ENCODE results near the gene STMN1. TPM values are rescaled to one million over a fixed set of nuclear protein-coding genes. Genes with fewer than 3 reads are reported as not detected.

Gene STMN1
- total RNA-seq, 1 experiment from 2014 or later = 418 TPM

- peak; percentile 90 for ATAC-seq
- CTCF ChIA-PET = no interaction called here
- peak within 1 kb of the TSS; percentile 95 for H3K27ac Mint-ChIP-seq
- TF ChIP-seq ATF6 (CRISPR knock-in tag; IDR thresholded peaks at IDR 0.05) (no peak), ZNF512 (CRISPR knock-in tag; IDR thresholded peaks at IDR 0.05; ENCODE audit: borderline replicate concordance) (no peak), TP53 (CRISPR knock-in tag; IDR thresholded peaks at IDR 0.05) (no peak), PRRX2 (CRISPR knock-in tag; IDR thresholded peaks at IDR 0.05) (no peak), ZSCAN18 (CRISPR knock-in tag; IDR thresholded peaks at IDR 0.05) (no peak), NR1H2 (CRISPR knock-in tag; IDR thresholded peaks at IDR 0.05) (no peak), E2F1 (CRISPR knock-in tag; IDR thresholded peaks at IDR 0.05) (peak; percentile 85; the same call in 1 of the 2 replicates), E2F4 (CRISPR knock-in tag; IDR thresholded peaks at IDR 0.05; ENCODE audit: borderline replicate concordance, low read depth) (0 out of 2 replicates have a peak, but pooled peaks have one; percentile 28), CREM (CRISPR knock-in tag; IDR thresholded peaks at IDR 0.05) (peak; percentile 48; the same call in 1 of the 2 replicates), ELF4 (CRISPR knock-in tag; IDR thresholded peaks at IDR 0.05; ENCODE audit: low read depth) (no peak), USF2 (CRISPR knock-in tag; IDR thresholded peaks at IDR 0.05) (no peak), NFATC4 (CRISPR knock-in tag; IDR thresholded peaks at IDR 0.05) (no peak), IRF2 (CRISPR knock-in tag; IDR thresholded peaks at IDR 0.05; ENCODE audit: borderline replicate concordance, low read depth) (no peak), ZBTB21 (CRISPR knock-in tag; IDR thresholded peaks at IDR 0.05; ENCODE audit: borderline replicate concordance) (no peak), SMAD3 (CRISPR knock-in tag; IDR thresholded peaks at IDR 0.05; ENCODE audit: borderline replicate concordance) (no peak), FOXJ3 (CRISPR knock-in tag; IDR thresholded peaks at IDR 0.05; ENCODE audit: borderline replicate concordance) (no peak), ZNF416 (CRISPR knock-in tag; IDR thresholded peaks at IDR 0.05) (peak; percentile 76; the same call in 1 of the 2 replicates)
- TF ChIP-seq, protein P1, sequence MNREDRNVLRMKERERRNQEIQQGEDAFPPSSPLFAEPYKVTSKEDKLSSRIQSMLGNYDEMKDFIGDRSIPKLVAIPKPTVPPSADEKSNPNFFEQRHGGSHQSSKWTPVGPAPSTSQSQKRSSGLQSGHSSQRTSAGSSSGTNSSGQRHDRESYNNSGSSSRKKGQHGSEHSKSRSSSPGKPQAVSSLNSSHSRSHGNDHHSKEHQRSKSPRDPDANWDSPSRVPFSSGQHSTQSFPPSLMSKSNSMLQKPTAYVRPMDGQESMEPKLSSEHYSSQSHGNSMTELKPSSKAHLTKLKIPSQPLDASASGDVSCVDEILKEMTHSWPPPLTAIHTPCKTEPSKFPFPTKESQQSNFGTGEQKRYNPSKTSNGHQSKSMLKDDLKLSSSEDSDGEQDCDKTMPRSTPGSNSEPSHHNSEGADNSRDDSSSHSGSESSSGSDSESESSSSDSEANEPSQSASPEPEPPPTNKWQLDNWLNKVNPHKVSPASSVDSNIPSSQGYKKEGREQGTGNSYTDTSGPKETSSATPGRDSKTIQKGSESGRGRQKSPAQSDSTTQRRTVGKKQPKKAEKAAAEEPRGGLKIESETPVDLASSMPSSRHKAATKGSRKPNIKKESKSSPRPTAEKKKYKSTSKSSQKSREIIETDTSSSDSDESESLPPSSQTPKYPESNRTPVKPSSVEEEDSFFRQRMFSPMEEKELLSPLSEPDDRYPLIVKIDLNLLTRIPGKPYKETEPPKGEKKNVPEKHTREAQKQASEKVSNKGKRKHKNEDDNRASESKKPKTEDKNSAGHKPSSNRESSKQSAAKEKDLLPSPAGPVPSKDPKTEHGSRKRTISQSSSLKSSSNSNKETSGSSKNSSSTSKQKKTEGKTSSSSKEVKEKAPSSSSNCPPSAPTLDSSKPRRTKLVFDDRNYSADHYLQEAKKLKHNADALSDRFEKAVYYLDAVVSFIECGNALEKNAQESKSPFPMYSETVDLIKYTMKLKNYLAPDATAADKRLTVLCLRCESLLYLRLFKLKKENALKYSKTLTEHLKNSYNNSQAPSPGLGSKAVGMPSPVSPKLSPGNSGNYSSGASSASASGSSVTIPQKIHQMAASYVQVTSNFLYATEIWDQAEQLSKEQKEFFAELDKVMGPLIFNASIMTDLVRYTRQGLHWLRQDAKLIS (CRISPR knock-in tag; IDR thresholded peaks at IDR 0.05; ENCODE audit: borderline replicate concordance) = no peak
- TF ChIP-seq, protein P2, sequence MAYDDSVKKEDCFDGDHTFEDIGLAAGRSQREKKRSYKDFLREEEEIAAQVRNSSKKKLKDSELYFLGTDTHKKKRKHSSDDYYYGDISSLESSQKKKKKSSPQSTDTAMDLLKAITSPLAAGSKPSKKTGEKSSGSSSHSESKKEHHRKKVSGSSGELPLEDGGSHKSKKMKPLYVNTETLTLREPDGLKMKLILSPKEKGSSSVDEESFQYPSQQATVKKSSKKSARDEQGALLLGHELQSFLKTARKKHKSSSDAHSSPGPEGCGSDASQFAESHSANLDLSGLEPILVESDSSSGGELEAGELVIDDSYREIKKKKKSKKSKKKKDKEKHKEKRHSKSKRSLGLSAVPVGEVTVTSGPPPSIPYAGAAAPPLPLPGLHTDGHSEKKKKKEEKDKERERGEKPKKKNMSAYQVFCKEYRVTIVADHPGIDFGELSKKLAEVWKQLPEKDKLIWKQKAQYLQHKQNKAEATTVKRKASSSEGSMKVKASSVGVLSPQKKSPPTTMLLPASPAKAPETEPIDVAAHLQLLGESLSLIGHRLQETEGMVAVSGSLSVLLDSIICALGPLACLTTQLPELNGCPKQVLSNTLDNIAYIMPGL (CRISPR knock-in tag; IDR thresholded peaks at IDR 0.05) = peak; percentile 67
- TF ChIP-seq, protein P3, sequence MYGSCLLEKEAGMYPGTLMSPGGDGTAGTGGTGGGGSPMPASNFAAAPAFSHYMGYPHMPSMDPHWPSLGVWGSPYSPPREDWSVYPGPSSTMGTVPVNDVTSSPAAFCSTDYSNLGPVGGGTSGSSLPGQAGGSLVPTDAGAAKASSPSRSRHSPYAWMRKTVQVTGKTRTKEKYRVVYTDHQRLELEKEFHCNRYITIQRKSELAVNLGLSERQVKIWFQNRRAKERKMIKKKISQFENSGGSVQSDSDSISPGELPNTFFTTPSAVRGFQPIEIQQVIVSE (CRISPR knock-in tag; IDR thresholded peaks at IDR 0.05; ENCODE audit: borderline replicate concordance) = no peak
These were observed 47.1 kb downstream of the STMN1 start, which contains the start of gene AUNIP for GRCh38 chr1:25858906-25859789. TSS of gene AUNIP (minus strand) at chr1:25859457. CDS start at chr1:25859357, 100 bp downstream.

More at GRCh38 chr1:25858906-25859789, 47.1 kb downstream of the STMN1 start, which contains the start of gene AUNIP:
- no peaks in the 10 kb centered on the region for H3K9me3 Mint-ChIP-seq
- H3K4me1 Mint-ChIP-seq = peaks cover 14% of the 10 kb centered on the region
- H3K27me3 Mint-ChIP-seq (ENCODE audit: low read depth) = no peaks in the 10 kb centered on the region
- POLR2A ChIA-PET = interaction anchor here (0.8 kb wide), 1 partner anchor 33 kb away, joined by 4 read pairs; no protein-coding TSS in a partner anchor
- peak within 1 kb of the TSS; percentile 95 for H3K4me3 Mint-ChIP-seq
- peak; percentile 76 for DNase-seq (ENCODE audit: low spot score)
- peaks cover 6% of the 10 kb centered on the region; the same call in 1 of the 2 replicates for H3K36me3 Mint-ChIP-seq
